ENCODE results near the gene TNRC6B.
"Not testable (repeated sequence)": the region's sequence is repeated elsewhere in the genome, so short reads cannot be mapped to it uniquely, and the experiment has no call there.

TNRC6B gene

GRCh38 chr22:40187389-40187788 is 9.7 kb downstream of the TNRC6B start:
- TF ChIP-seq CTCF (IDR thresholded peaks at IDR 0.05; ENCODE audit: borderline replicate concordance, insufficient read depth, low read depth, low read length) = no peak
- H3K4me3 ChIP-seq (ENCODE audit: low read depth, low read length) = no peak overlapping the region

- no peak overlapping the region for H3K4me3 ChIP-seq (ENCODE audit: low read depth, low read length)
- TF ChIP-seq CTCF (IDR thresholded peaks at IDR 0.05; ENCODE audit: borderline replicate concordance, insufficient read depth, low read depth, low read length) = no peak
These were observed 12.3 kb downstream of the TNRC6B start for GRCh38 chr22:40189997-40190396.

- no peak overlapping the region for H3K4me3 ChIP-seq (ENCODE audit: low read depth, low read length)
- TF ChIP-seq CTCF (IDR thresholded peaks at IDR 0.05; ENCODE audit: borderline replicate concordance, insufficient read depth, low read depth, low read length) = no peak
These were observed 12.8 kb downstream of the TNRC6B start for GRCh38 chr22:40190501-40190900.

- no peak overlapping the region for H3K4me3 ChIP-seq (ENCODE audit: low read depth, low read length)
- no peak for TF ChIP-seq CTCF (IDR thresholded peaks at IDR 0.05; ENCODE audit: borderline replicate concordance, insufficient read depth, low read depth, low read length)
These were observed 16.0 kb downstream of the TNRC6B start for GRCh38 chr22:40193429-40194421.

- no peak overlapping the region for H3K4me3 ChIP-seq (ENCODE audit: low read depth, low read length)
- TF ChIP-seq CTCF (IDR thresholded peaks at IDR 0.05; ENCODE audit: borderline replicate concordance, insufficient read depth, low read depth, low read length) = no peak
These were observed 16.9 kb downstream of the TNRC6B start for GRCh38 chr22:40194656-40195055.

- no peak for TF ChIP-seq CTCF (IDR thresholded peaks at IDR 0.05; ENCODE audit: borderline replicate concordance, insufficient read depth, low read depth, low read length)
- H3K4me3 ChIP-seq (ENCODE audit: low read depth, low read length) = no peak overlapping the region
These were observed 19.1 kb downstream of the TNRC6B start for GRCh38 chr22:40196628-40197360.

- not testable (repeated sequence) for H3K4me3 ChIP-seq (ENCODE audit: low read depth, low read length)
These were observed 19.7 kb downstream of the TNRC6B start for GRCh38 chr22:40197421-40197820.
